ENCODE data around the gene LCE4A.
"Not testable (repeated sequence)": the region's sequence is repeated elsewhere in the genome, so short reads cannot be mapped to it uniquely, and the experiment has no call there.

LCE4A gene

GRCh38 chr1:152707860-152708259, at the start of gene LCE4A:
LCE4A (plus strand) TSS chr1:152708160; CDS start chr1:152709076, 916 bp downstream.
- DNase-seq, result no peak

GRCh38 chr1:152658649-152659048, 49.3 kb upstream of the LCE4A start:
- DNase-seq, result no peak

DNA sequence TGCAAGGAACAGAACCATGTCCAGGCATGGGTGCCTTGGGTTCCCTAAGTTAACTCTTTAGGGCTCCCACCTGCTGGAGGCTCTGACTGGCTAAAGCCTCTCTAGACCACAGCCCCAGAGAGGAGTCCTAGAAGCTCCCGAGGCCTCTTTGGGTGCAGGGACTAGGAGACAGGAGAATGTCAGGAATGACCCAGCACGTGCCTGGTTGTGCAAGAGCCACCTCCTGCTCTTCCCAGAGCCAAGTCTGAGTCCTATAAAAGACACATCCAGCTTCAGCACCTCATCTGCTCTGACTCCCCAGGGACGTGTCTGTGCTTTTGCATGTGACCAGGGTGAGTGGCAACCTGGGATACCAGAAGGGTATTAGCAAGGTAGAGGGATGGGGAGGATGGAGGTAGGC, 44.9 kb upstream of the LCE4A start, which contains the start of gene LCE2D:
Gene LCE2D, plus strand, starts transcription at position 283 of the 400 bp plus-strand sequence. CDS start 726 bp downstream, outside the sequence.
- DNase-seq, result no peak

- not testable (repeated sequence) for DNase-seq
Measured at GRCh38 chr1:152666171-152666570, 41.8 kb upstream of the LCE4A start.

GRCh38 chr1:152667648-152668047, 40.3 kb upstream of the LCE4A start:
- DNase-seq, result no peak

GRCh38 chr1:152673016-152673415, 34.9 kb upstream of the LCE4A start:
- no peak for DNase-seq

- not testable (repeated sequence) for DNase-seq
Measured at GRCh38 chr1:152674983-152675382, 33.0 kb upstream of the LCE4A start, which contains the start of gene LCE2C. LCE2C (plus strand) TSS chr1:152675279; CDS start chr1:152676016, 737 bp downstream.

- DNase-seq, result no peak
Measured at GRCh38 chr1:152679459-152679858, 28.5 kb upstream of the LCE4A start.

DNA sequence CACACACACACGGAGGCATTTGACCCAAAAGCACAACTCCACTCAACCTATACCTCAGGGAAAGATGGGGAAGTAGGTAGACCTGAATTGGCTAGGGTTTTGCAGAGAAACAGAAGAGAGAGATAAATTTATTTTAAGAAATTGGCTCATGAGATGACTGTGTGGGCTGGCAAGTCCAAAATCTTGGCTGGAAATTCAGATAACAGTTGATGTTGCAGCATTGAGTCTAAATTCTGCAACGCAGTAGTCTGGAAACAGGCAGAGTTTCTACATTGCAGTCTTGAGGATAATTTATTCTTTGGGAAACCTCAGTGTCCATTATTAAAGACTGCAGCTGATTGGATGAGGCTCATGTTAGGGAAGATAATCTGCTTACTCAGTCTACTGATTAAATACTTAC, 26.3 kb upstream of the LCE4A start:
- DNase-seq, result no peak

DNA sequence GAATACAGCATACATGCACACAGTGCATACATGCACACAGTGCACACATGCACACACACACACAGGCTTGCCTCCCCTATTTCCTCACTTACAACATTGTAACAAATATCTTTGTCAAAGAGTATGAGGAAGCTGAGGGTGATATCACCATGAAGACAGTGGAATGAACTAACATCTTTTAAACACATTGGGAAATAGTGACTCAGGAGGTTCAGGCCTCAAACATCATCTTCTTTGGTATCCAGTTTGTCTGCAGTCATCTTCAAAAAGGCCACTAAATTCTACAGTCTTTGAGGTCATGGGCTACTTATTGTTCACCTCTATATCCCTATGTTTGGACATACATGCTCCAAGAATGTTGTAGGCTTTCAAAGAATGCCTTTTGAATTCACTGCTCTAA, 24.1 kb upstream of the LCE4A start:
- no peak for DNase-seq

DNA sequence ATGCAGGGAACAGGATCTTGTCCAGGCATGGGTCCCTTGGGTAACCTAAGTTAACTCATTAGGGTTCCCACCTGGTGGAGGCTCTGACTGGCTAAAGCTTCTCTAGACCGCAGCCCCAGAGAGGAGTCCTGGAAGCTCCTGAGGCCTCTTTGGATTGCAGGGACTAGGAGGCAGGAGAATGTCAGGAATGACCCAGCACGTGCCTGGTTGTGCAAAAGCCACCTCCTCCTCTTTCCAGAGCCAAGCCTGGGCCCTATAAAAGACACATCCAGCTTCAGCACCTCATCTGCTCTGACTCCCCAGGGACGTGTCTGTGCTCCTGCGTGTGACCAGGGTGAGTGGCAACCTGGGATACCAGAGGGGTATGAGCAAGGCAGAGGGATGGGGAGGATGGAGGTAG, 22.1 kb upstream of the LCE4A start, which contains the start of gene LCE2B:
Gene LCE2B, plus strand, starts transcription at position 301 of the 400 bp plus-strand sequence. CDS start 721 bp downstream, outside the sequence.
- DNase-seq, result not testable (repeated sequence)

DNA sequence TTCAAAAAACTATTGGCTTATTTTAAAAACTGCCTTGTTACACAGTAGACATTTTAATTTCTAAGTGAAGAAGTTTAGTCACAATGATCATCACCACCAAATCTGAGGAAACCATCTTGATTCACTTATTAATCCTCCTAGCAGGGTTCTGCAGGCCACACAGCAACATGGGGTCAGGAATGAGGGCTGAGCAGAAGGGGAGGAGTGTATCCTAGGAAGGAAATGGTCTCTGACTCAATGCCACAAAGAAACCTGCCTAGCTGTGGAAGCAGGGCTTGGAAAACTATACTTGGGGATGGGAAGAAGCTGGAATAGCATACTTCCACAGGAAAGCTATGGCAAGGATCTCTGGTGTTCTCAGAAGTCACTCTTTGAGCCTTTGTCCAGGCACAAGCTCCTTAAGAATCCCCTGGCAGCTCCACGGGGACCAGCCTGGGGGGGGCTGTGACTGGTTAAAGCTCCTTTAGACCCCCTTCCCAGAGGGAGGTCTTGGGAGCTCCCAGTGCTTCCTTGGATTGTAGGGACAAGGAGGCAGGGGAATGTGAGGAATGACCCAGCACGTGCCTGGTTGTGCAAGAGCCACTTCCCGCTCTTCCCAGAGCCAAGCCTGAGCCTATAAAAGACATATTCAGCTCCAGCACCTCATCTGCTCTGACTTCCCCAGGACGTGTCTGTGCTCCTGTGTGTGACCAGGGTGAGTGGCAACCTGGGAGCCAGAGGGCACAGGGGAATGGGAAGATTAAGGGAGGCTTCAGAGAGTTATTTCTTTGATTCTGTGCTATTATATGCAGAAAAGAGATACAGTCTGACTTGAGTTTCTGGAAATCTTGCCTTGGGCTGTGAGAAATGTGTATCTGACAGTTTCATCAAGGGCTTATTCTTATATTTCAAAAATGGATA, 10.0 kb upstream of the LCE4A start, which contains the start of gene LCE2A:
Gene LCE2A, plus strand, starts transcription at position 645 of the 900 bp plus-strand sequence. CDS start 557 bp downstream, outside the sequence.
- DNase-seq, result no peak

GRCh38 chr1:152699746-152700145, 8.2 kb upstream of the LCE4A start:
- DNase-seq, result no peak

GRCh38 chr1:152718238-152718637, 10.3 kb downstream of the LCE4A start:
- no peak for DNase-seq

- DNase-seq, result no peak
Measured at GRCh38 chr1:152725261-152725660, 17.3 kb downstream of the LCE4A start.

DNA sequence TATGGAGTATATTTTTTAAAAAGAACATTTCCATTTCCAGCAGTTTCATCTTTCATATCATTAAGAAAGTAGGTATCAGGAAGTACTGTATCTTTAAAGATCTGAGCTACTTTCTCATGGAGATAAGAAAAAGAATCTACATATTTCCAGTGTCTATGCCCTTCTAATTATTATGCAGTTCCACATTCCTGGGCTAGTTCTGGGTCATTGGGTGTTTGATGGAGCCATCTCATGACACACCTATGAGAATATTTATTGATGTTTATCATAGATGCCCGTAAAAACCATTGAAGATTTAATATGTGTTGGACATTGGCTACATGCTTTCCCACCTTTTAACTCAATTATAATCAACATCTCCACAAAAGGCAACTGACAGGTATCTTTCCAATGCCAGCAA, 21.0 kb downstream of the LCE4A start:
- DNase-seq, result no peak

- no peak for DNase-seq
Measured at GRCh38 chr1:152735648-152736047, 27.7 kb downstream of the LCE4A start.

DNA sequence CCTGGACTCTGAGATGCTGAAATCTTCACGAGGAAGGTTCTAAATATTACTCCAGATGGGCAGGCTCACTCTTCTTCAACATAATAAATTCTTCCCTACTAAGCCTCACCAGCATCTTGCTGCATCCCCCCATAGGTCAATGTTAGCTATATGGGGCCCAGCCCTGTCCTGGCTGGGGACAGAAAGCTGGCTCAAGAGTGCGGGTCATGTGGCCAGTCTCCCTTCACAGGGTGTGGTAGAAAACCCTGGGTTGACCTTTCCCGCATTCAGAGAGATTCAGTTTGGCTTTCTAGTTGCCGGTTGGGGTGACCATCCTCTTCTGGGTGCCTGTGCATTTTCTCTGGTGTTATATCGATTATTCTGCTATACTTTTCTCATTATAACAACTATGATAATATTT, 30.0 kb downstream of the LCE4A start:
- DNase-seq, result no peak

GRCh38 chr1:152739841-152740240, 31.9 kb downstream of the LCE4A start:
- no peak for DNase-seq

DNA sequence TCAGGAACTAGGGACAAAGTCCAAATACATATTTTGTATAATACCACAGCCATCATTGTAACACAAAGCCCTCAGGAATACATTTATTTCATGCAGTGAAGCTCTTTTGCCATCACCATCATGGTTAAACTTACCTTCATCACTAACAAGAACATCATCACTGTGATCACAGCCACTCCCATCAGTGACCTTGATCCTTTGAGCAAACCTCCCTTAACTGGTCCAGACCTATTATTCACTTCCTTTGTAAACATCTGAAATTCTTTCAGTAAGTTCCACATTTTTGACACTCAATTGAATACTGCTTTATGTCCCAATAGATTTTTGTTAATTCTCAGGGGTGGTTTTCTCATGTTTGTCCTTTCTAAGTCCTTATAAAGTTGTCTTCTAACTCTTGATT, 33.7 kb downstream of the LCE4A start:
- DNase-seq, result no peak

GRCh38 chr1:152743371-152744145, 35.6 kb downstream of the LCE4A start:
- DNase-seq, result no peak

- no peak for DNase-seq
Measured at GRCh38 chr1:152745289-152745704, 37.3 kb downstream of the LCE4A start.

DNA sequence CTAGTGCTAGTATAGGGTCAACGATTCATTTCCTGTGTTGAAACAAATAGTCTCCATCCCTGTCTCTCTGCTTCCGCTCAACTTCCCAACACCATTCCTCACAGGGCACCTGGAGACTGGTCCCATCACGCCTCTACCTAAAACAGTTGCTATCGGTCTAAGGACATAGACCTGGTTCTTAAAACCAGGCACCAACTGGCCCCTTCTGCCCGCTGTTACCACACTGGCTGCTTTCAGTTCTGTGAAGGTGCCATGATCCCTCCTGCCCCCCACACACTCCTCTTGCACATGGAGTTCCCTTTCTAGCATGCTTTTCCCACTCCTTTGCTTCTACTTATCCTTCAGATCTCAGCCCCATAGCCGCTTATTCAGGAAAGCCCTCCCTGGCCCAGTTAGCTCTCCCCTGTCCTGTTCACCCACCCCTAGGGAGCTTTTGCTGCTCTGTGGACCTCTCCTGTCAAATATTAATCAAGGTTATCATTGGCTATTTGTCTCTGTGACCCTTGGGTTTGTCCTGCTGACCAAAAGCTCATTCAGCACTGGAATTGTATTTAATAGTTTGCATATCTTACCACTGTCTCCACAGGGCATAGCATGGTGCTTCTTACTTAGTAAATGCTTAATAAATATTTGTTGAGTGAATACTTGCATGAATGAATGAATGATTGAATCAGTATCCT, 37.9 kb downstream of the LCE4A start:
- no peak for DNase-seq
